Left lobe of liver (tissue), 2 donors: Measurements from ENCODE around the gene NARF. TPM values are rescaled to one million over a fixed set of nuclear protein-coding genes. Genes with fewer than 3 reads are reported as not detected.

Experiments
- ATAC-seq: fragments of 200-7000 bp; cut with Tn5 transposase; one replicate; pipeline ENCODE4 v1.9.1; 2020; ENCODE audit warnings: mild to moderate bottlenecking, moderate library complexity
- DNase-seq: peaks from one replicate; pipeline ENCODE4 v3.0.0-alpha.2; 2020; ENCODE audit warnings: low spot score
- total RNA-seq: library from RNA; stranded (reverse); gene quantifications from one replicate; pipeline ENCODE4 v1.2.1, GENCODE V29; 2021
- donor health status: DM: no; HTN: no; CAD: no; lungs with moderate emphysema.
- donor health status: DM: no; HTN: yes; CAD: no.

NARF gene
- total RNA-seq, 1 donor from 2014 or later: 22.5 TPM

- no peak for ATAC-seq
- no peak for DNase-seq
Measured at GRCh38 chr17:82470065-82470464, 11.5 kb downstream of the NARF start.

GRCh38 chr17:82474223-82475010 is 15.9 kb downstream of the NARF start:
- ATAC-seq: no peak
- DNase-seq: no peak

DNA sequence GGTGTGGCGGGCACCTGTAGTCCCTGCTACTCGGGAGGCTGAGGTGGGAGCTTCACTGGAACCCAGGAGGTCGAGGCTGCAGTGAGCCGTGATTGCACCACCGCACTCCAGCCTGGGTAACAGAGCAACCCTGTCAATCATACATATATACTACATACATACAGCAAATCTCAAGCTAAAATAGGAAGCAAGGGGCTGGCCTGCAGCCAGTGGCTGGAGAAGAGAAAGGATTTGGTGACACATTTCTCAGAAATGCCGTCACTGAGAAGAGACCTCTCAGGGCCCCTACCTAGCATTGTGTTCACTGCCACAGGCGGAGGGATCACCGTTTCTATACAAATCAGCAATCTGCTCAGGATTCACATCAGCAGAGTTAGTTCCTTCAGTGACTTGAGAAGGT is 16.9 kb downstream of the NARF start:
- ATAC-seq (no peak), DNase-seq (no peak)

- ATAC-seq (no peak), DNase-seq (no peak)
Measured at GRCh38 chr17:82477934-82478333, 19.4 kb downstream of the NARF start.

GRCh38 chr17:82479602-82480001 is 21.1 kb downstream of the NARF start:
- DNase-seq (no peak), ATAC-seq (no peak)

DNA sequence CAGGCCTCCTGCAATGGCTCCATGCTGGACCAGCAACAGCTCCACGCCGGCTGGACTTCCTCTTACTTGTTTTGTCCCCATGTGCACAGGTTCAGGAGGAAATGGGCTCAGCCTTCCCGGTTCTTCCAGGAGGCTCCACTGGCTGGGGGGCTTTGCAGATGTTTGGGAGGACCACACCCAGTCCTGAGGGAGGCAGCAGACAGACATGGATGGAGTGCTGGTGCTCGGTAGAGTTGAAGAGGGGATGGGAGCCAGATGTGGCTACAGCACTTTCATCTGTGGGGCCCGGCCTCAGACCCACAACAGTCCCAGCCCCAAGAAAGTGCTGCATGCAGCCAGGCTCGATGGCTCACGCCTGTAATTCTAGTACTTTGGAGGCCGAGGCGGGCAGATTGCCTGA is 21.8 kb downstream of the NARF start:
- no peak for DNase-seq
- no peak for ATAC-seq

DNA sequence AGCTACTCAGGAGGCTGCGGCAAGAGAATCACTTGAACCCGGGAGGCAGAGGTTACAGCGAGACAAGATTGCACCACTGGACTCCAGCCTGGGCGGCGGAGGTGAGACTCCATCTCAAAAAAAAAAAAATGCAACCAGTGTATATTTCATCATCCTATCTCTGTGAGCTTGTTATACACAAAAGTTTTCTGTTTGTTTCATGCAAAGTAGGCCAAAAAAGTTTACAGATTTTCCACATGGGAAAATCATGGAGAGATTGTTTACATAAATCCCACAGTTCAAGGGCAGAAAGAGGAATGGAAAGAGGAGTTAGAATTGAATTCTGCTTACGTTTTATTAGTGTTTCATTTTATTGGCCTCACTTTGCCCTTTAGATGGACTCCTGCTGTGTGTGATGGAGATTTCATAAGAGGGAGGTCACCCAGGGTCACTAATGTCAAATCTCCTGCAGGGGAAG is 24.7 kb downstream of the NARF start:
- peak; percentile 79 for ATAC-seq
- DNase-seq: peak; percentile 63

DNA sequence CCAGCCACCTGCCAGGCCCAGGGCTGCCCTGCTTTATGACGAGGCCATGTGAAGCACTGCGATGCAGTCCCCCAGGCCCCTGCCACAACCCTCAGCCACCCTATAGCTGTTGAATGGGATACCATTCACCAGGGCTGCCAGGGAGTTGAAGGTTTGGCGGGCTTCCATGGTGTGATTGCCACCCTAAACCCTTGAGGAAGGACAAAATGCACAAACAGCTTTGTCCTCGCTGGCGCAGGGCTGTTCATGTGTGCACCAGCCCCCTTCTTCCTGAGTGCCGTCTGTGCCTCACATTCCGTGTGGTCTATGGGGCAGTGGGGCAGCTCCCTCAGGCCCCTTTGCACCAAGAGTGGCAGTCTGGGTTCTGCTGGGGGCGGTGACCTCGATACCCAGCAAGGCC is 25.3 kb downstream of the NARF start:
- DNase-seq (no peak), ATAC-seq (no peak)

DNA sequence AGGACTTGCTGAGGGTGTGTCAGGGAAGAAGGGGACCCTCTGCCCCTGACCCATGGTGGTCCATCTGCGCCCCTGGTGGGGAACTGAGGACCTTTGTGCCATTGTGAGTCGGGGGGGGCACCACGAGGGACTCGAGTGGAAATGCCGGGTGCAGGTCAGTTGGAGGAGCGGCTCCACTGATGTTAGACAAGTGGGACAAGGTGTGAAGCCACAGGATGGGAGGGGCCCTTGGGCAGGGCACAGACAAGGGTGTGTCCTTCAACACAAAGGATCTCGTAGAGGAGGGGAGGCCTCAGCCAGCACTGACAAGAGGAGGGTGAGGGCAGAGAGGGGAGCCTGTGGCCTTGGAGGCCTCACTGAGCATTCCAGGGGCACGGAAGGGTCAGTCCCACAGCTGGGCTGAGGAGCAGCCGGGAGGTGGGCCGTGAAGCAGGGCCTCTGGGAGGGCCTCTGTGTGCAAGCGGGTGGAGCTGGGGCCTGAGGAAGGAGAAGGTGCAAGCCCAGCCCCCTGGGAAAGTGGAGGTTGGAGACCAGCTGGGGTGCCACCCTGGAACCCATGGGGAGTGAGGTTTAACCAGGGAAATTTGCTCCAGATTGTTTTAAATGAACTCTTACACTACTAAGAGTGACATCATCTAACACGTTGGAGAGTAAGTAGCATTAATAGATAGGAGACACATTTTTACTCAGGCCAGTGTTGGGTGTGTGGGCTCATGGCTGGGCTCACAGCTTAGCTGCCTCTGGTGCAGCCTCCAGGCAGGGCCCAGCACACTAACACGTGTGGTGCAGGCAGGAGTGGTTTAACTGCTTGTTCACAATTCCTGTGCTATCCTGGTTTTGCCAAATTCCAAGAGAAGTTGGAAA is 27.9 kb downstream of the NARF start:
- ATAC-seq (no peak), DNase-seq (no peak)

- no peak for ATAC-seq
- DNase-seq: no peak
Measured at GRCh38 chr17:82487910-82488309, 29.4 kb downstream of the NARF start.

- no peak for DNase-seq
- no peak for ATAC-seq
Measured at GRCh38 chr17:82489117-82489516, 30.6 kb downstream of the NARF start.

DNA sequence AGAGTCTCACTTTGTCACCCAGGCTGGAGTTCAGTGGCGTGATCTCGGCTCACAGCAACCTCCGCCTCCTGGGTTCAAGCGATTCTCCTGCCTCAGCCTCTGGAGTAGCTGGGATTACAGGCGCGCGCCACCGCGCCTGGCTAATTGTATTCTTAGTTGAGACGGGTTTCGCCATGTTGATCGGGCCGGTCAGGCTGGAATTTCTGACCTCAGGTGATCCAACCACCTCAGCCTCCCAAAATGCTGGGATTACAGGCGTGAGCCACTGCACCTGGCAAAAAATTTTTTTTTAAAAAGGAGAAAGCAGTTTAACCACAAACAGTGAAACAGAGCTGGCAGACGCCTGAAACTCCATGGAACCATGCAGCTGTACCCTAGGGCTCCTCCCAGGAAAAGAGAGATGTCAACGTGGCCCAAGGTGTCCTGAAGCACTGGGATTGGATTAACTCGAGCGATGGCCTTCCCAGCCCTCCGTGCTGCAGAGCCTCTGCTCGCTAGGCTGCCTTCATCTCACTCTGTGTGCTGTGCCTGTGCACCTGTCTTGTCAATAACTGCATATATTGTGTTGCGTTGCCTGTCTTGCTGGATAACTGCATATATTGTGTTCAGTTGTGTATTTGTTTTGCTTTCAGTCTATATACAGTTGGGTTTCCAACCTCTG is 31.4 kb downstream of the NARF start:
- DNase-seq (no peak), ATAC-seq (no peak)

DNA sequence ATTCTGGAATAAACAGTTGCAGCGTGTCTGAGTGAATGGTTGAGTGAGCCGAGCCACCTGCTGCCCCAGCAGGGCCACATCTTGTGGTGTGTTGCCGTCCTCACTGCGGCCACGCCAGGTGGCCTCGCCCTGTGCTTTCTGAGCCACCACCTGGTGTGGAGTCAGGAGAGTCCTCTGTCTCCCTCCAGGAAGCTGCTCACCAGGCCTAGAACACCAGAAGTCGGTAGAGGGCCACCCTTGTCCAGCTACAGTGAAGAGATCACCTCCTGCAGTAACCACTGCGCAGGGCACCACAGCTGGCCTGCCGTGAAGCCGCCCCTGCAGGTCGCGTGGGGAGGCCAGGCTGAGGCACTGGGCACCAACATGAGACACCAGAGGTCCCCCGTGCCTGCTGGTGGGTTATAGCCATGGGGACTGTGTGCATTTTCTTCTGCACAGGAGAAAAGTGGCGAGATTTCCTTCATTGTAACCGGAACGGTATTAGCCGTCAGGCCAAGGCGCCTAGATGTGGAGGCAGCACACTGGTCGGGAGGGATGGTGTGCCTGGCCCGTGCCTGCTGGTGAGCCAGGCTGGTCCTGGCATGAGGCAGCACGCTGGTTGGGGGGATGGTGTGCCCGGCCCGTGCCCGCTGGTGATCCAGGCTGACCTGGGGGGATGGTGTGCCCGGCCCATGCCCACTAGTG is 32.1 kb downstream of the NARF start:
- ATAC-seq (no peak), DNase-seq (no peak)

DNA sequence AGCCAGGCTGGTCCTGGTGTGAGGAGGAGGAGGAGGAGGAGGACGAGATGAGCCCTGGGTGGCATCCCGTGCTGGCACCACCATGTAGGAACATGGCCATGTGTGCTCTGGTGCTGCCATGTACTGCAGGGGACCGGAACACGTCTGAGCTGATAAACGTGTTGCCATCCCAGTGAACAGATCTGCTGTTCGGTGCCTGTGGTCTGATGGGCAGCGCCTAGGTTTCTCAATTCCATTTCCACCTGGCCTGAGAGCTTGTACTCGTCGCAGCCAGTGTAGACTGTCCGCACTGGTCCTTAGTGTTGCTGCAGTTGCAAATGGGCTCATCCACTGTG is 32.6 kb downstream of the NARF start:
- ATAC-seq (no peak), DNase-seq (no peak)

DNA sequence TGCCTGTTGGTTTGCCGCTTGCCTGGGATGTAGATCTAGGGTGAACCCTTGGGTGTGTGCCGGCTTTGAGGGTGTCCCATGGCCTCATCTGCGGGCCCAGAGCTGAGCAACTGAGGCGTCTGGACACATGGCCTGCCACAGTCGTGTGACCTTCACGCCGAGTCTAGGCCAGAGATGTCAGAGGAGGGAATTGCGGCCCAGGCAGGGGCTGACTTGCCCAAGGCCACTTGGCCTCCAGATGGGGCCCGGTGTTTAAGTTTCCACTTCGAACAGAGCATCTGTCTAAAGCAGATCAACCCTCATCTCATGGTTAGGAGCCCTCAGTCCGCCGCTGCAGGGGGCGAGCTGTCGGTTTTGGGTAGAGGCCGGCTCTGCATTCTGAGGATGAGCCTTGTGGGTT is 33.0 kb downstream of the NARF start:
- DNase-seq (no peak), ATAC-seq (no peak)

- DNase-seq: no peak
- ATAC-seq: no peak
Measured at GRCh38 chr17:82492643-82493225, 34.2 kb downstream of the NARF start.

GRCh38 chr17:82493226-82493781 is 34.8 kb downstream of the NARF start:
- DNase-seq (no peak), ATAC-seq (no peak)

- peak; percentile 93 for DNase-seq
- peak; percentile 83 for ATAC-seq
Measured at GRCh38 chr17:82494236-82495055, 35.9 kb downstream of the NARF start.

GRCh38 chr17:82495844-82496528 is 37.4 kb downstream of the NARF start:
- no peak for DNase-seq
- ATAC-seq: no peak
